CD14-positive monocyte (primary cell): ENCODE measurements around the gene NMUR1. TPM values are rescaled to one million over a fixed set of nuclear protein-coding genes. Genes with fewer than 3 reads are reported as not detected.
A peak's percentile ranks its signal among the peaks of the same experiment; 100 is the strongest.

Experiments
- DNase-seq, 3 donors: peaks; one replicate each; pipeline ENCODE4 v3.0.0-alpha.2; 2011 to 2022
- H2AFZ ChIP-seq: 2 replicates; pipeline ENCODE4 v1.6.0; 2012; ENCODE audit warnings: mild to moderate bottlenecking, low read depth, low read length, inconsistent platforms; ENCODE audit not compliant: insufficient read depth, poor library complexity, severe bottlenecking
- H3K27ac ChIP-seq, 2 donors: 1 replicate in 1 of 2; 2 replicates in 1 of 2; pipeline ENCODE4 v1.5.1; 2012 to 2013; ENCODE audit warnings: low read length in 2 of 2, control low read depth in 1 of 2, inconsistent platforms in 1 of 2, low read depth in 1 of 2, mild to moderate bottlenecking in 1 of 2
- H3K27me3 ChIP-seq, 2 donors: one replicate each; pipeline versions ENCODE4 v1.6.0 to v1.6.1; 2011 to 2013; ENCODE audit warnings: low read length in 2 of 2; ENCODE audit not compliant: control insufficient read depth in 2 of 2, insufficient read depth in 2 of 2
- H3K36me3 ChIP-seq, 2 donors: replicated peaks in 1 of 2; 1 replicate in 1 of 2; 2 replicates in 1 of 2; pipeline versions ENCODE4 v1.5.1 to v1.6.1; 2012 to 2013; ENCODE audit warnings: low read length in 2 of 2, control low read depth in 1 of 2, inconsistent platforms in 1 of 2, mild to moderate bottlenecking in 1 of 2; ENCODE audit not compliant: insufficient read depth in 2 of 2, control insufficient read depth in 1 of 2
- H3K4me1 ChIP-seq, 2 donors: 1 replicate in 1 of 2; 2 replicates in 1 of 2; pipeline versions ENCODE4 v1.5.1 to v1.6.1; 2012 to 2013; ENCODE audit warnings: low read length in 2 of 2, control low read depth in 1 of 2, inconsistent platforms in 1 of 2, mild to moderate bottlenecking in 1 of 2, moderate library complexity in 1 of 2; ENCODE audit not compliant: insufficient read depth in 2 of 2, control insufficient read depth in 1 of 2
- H3K4me2 ChIP-seq: replicated peaks from 2 replicates; pipeline ENCODE3; 2012; ENCODE audit warnings: low read length, moderate library complexity, mild to moderate bottlenecking; ENCODE audit not compliant: poor library complexity, severe bottlenecking; ENCODE audit errors: extremely low read depth
- H3K4me3 ChIP-seq, 3 experiments: fragments of 200-600 bp in 1 of 3; sonication (generic) in 1 of 3; replicated peaks in 1 of 3; 1 replicate in 2 of 3; 2 replicates in 1 of 3; pipeline ENCODE4 v1.5.1; 2011 to 2013; ENCODE audit warnings: low read length in 3 of 3, mild to moderate bottlenecking in 3 of 3, control low read depth in 2 of 3, low read depth in 2 of 3, inconsistent platforms in 1 of 3, moderate library complexity in 1 of 3
- H3K79me2 ChIP-seq: 2 replicates; pipeline ENCODE4 v1.6.0; 2012; ENCODE audit warnings: mild to moderate bottlenecking, control low read depth, inconsistent platforms, low read length, moderate library complexity; ENCODE audit not compliant: insufficient read depth
- H3K9ac ChIP-seq: 2 replicates; pipeline ENCODE4 v1.6.0; 2017; ENCODE audit warnings: low read length, mild to moderate bottlenecking; ENCODE audit not compliant: insufficient read depth, poor library complexity, severe bottlenecking
- H3K9me3 ChIP-seq, 2 donors: replicated peaks in 1 of 2; 1 replicate in 1 of 2; 2 replicates in 1 of 2; pipeline versions ENCODE4 v1.5.1 to v1.6.1; 2012 to 2013; ENCODE audit warnings: low read length in 2 of 2, control low read depth in 1 of 2; ENCODE audit not compliant: control insufficient read depth in 1 of 2, insufficient read depth in 1 of 2
- H4K20me1 ChIP-seq: 2 replicates; pipeline ENCODE4 v1.6.0; 2012; ENCODE audit warnings: mild to moderate bottlenecking, low read length, control low read depth, moderate library complexity; ENCODE audit not compliant: insufficient read depth
- H3K27ac Mint-ChIP-seq, 7 donors: one replicate each; pipeline ENCODE4 v1.8.0; 2020; ENCODE audit warnings: mild to moderate bottlenecking in 7 of 7, mixed read lengths in 7 of 7, moderate library complexity in 6 of 7, inconsistent platforms in 2 of 7
- H3K27me3 Mint-ChIP-seq, 3 donors: one replicate each; pipeline ENCODE4 v1.8.0; 2021 to 2022; ENCODE audit warnings: low read depth in 3 of 3, mild to moderate bottlenecking in 3 of 3, mixed read lengths in 3 of 3, moderate library complexity in 3 of 3, inconsistent platforms in 1 of 3
- H3K36me3 Mint-ChIP-seq, 2 donors: one replicate each; pipeline ENCODE4 v1.8.0; 2020; ENCODE audit warnings: mixed read lengths in 2 of 2, inconsistent platforms in 1 of 2, mild to moderate bottlenecking in 1 of 2
- H3K4me1 Mint-ChIP-seq: one replicate; pipeline ENCODE4 v1.8.0; 2020; ENCODE audit warnings: mild to moderate bottlenecking, mixed read lengths
- H3K4me3 Mint-ChIP-seq, 2 donors: one replicate each; pipeline ENCODE4 v1.8.0; 2020; ENCODE audit warnings: mild to moderate bottlenecking in 2 of 2, mixed read lengths in 2 of 2, moderate library complexity in 1 of 2
- H3K9me3 Mint-ChIP-seq, 7 donors: one replicate each; pipeline ENCODE4 v1.8.0; 2020 to 2022; ENCODE audit warnings: mixed read lengths in 7 of 7, mild to moderate bottlenecking in 6 of 7, moderate library complexity in 6 of 7, inconsistent platforms in 2 of 7
- CTCF ChIP-seq: fragments of 200-600 bp; IDR thresholded peaks from one replicate; pipeline ENCODE4 v1.8.0; 2022; ENCODE audit warnings: antibody characterized with exemption, mild to moderate bottlenecking
- WGBS: methylation state at CpG from one replicate; pipeline ENCODE4 v1.1.5; 2013; ENCODE audit warnings: missing lambda C conversion rate; ENCODE audit not compliant: insufficient coverage; 5-methylcytosine and 5-hydroxymethylcytosine counted together
- intact Hi-C, 2 donors: fragments of 100-400 bp; cut with micrococcal nuclease; formaldehyde crosslinking; loops; one replicate each; pipeline versions ENCODE4 v1.15.0 to v1.15.1; 2023
- polyA plus RNA-seq, 3 donors: library from polyadenylated mRNA; depleted of rRNA in 1 of 3; unstranded in 2 of 3; stranded (reverse) in 1 of 3; fragments of 300-500 nt in 2 of 3; fragments of >200 nt in 1 of 3; fragmentation: Illumina TruSeq in 2 of 3; gene quantifications; 1 replicate in 2 of 3; 2 replicates in 1 of 3; pipeline ENCODE4 v1.2.3, GENCODE V29; 2012 to 2021

NMUR1 gene
- polyA plus RNA-seq, 3 donors, result not detected

GRCh38 chr2:231554748-231555545, 24.7 kb upstream of the NMUR1 start:
- H3K9me3 Mint-ChIP-seq, result peaks cover 8 to 23% (median 22%) of the 10 kb centered on the region in 7 donors
- peak overlapping the region; percentile 42 for H3K9ac ChIP-seq
- intact Hi-C loops, result no loop called here

More at GRCh38 chr2:231554748-231555545, 24.7 kb upstream of the NMUR1 start:
- no peaks in the 10 kb centered on the region for H3K79me2 ChIP-seq
- H3K27me3 Mint-ChIP-seq, result peaks cover 48 to 71% (median 61%) of the 10 kb centered on the region in 3 donors
- peaks cover 24 to 30% of the 10 kb centered on the region in 2 donors for H3K4me1 ChIP-seq
- no peaks in the 10 kb centered on the region for H3K36me3 ChIP-seq
- peak overlapping the region; percentile 65 to 90 (median 80) for H3K27ac Mint-ChIP-seq
- H3K4me3 ChIP-seq, result peak overlapping the region; percentile 3 to 70 (median 21)
- peaks cover 10 to 11% of the 10 kb centered on the region in 2 donors for H3K9me3 ChIP-seq
- H3K4me3 Mint-ChIP-seq, result peak overlapping the region; percentile 82 to 90
- no peak for TF ChIP-seq CTCF
- H3K36me3 Mint-ChIP-seq, result peaks cover 11 to 14% of the 10 kb centered on the region in 2 donors
- peaks cover 12 to 41% of the 10 kb centered on the region in 2 donors for H3K27me3 ChIP-seq
- DNase-seq, result peak; percentile 56 to 61 (median 59)
- peaks cover 3% of the 10 kb centered on the region for H4K20me1 ChIP-seq
- peak overlapping the region; percentile 72 for H3K4me2 ChIP-seq
- WGBS, result 12% methylated on average over 9 of the region's 14 CpGs
- H2AFZ ChIP-seq, result peak overlapping the region; percentile 77
- peak overlapping the region; percentile 33 to 37 for H3K27ac ChIP-seq
- peaks cover 33% of the 10 kb centered on the region for H3K4me1 Mint-ChIP-seq
